RCC 7860 (cell line): ENCODE measurements around the gene PPTC7.
"Not testable (repeated sequence)": the region's sequence is repeated elsewhere in the genome, so short reads cannot be mapped to it uniquely, and the experiment has no call there.

Experiments
- DNase-seq: peaks from one replicate; pipeline ENCODE4 v3.0.0-alpha.2; 2015; ENCODE audit warnings: low spot score
- FAIRE-seq: peaks from 2 replicates; lab custom pipeline; 2012; peaks lifted over from hg19 to GRCh38; lab: Jason Lieb, UNC

Gene PPTC7

DNA sequence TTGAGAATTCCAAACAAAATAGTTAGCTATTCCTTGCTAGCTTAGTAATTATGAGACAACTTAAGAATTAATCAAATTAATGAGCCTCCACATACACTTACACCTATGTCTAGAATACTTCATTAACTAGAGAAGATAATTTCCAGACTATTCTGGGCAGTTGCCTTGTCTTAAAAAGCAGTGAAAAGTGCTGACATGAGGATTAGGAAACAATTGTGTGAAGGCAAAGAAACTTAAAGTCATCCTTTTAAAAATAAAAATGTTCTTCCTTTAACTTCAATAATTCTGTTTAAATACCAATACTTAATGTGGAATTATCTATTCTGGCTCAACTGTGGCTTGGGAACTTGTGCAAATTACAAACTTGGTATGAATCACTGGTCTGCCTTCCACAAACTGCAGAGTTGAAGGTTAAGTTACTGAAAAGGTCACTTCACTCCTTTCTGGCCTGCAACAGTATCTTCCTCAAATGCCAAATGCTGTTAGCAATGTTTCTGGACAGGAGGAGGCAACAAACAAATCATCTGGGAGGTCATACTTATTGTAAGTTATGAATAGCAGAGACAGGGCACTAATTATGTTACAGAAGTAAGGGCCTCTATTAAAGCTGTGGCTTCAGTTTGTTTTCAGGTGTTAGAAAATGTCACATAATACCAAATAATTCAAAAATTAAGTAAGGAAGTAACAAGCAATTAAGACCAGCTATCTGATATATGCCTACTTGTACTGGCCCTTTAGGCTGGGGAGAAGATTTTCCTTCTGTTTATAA lies 19.2 kb downstream of the PPTC7 start:
- FAIRE-seq (peak; percentile 51), DNase-seq (no peak)

DNA sequence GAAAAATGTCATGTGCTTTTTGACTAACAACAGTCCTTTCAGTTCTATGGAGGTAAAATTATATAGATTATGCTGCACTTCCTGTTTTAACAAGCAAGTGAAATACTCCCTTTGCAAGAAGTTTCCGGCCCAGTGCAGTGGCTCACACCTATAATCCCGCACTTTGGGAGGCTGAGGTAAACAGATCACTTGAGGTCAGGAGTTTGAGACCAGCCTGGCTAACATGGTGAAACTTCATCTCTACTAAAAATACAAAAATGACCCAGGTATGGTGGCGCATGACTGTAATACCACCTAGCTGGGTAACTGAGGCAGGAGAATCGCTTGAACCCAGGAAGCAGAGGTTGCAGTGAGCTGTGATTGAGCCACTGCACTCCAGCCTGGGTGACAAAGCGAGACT lies 20.7 kb downstream of the PPTC7 start:
- FAIRE-seq, DNase-seq: not testable (repeated sequence)

DNA sequence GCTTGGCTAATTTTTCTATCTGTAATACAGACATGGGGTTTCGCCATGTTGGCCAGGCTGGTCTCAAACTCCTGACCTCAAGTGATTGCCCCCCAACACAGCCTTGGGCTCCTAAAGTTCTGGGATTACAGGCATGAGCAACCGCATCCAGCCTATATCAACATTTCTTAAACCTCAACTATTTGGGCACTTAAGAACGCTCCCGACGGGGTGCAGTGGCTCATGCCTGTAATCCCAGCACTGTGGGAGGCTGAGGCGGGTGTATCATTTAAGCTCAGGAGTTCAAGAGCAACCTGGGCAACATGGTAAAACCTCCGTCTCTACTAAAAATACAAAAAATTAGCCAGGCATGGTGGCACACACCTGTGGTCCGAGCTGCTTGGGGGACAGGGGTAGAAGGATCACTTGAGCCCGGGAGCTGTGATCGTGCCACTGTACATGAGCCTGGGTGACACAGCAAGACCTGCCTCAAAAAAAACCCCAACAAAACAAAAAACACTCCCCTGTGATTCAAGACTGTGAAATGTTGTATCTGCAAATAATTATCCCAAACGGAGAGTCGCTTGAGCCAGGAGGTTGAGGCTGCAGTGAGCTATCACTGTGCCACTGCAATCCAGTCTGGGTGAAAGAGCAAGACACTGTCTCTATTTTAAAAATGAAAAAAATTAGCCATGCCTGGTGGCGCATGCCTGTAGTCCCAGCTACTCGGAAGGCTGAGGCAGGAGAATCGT lies 21.5 kb downstream of the PPTC7 start:
- peak; percentile 66 for DNase-seq
- FAIRE-seq = peak; percentile 73

DNA sequence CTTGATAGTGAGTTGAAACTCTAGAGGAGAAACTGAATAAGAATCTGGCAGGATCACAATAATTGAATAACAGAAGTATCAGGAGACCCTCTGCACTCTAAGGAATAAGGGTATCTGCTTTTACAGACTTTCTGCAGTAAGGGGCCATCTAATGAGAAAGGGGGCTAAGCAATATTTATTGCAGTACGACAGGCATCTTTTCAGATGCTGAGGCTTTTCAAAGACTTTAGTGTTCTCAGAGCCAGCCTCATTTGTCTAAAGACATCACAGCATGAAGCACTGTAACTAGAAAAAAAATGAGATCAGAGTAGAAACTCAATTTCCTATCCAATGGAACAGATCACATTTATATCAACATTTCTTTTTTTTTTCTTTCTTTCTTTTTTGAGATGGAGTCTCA lies 22.2 kb downstream of the PPTC7 start:
- DNase-seq (no peak), FAIRE-seq (no peak)

DNA sequence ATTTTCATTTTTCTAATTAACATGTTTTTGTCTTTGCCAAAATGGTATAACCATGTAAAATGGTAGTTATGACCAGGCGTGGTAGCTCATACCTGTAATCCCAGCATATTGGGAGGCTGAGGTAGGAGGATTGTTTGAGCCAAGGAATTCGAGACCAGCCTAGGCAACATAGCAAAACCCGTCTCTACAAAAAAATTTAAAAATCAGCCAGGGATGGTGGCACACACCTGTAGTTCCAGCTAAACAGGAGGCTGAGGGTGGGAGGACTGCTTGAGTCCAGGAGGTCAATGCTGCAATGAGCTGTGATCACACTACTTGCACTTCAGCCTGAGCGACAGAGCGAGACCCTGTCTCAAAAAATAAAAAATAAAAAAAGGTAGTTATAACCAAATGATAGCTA lies 23.1 kb downstream of the PPTC7 start:
- no peak for DNase-seq

DNA sequence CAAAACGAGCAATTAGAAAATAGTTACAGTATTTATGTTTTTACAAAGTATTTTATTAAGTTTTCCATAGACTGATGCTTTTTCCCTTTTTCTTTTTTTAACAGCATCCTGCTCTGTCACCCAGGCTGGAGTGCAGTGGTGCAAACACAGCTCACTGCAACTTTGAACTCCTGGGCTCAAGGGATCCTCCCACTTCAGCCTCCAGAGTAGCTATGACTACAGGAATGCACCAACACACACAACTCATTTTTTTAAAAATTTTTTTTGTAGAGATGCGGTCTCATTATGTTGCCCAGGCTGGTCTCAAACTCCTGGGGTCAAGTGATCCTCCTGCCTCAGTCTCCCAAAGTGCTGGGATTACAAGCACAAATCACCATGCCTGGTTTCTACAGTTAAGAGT lies 24.2 kb downstream of the PPTC7 start:
- FAIRE-seq, DNase-seq: not testable (repeated sequence)

More for the DNA sequence above, 23.1 kb downstream of the PPTC7 start:
- no peak for FAIRE-seq

DNA sequence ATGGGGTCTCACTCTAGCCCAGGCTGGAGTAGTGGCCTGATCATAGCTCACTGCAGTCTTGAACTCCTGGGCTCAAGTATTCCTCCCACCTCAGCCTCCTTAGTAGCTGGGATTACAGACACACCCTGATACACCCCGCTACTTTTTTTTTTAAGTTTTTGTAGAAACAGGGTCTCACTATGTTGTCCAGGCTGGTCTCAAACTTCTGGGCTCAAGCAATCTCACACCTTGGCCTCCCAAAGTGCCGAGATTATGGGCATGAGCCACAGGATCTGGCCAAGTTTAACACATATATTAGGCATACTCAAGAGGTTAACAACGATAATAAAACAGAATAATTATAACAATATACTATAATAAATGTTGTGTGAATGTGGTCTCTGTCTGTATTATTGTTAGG lies 25.8 kb downstream of the PPTC7 start:
- DNase-seq (no peak), FAIRE-seq (no peak)

DNA sequence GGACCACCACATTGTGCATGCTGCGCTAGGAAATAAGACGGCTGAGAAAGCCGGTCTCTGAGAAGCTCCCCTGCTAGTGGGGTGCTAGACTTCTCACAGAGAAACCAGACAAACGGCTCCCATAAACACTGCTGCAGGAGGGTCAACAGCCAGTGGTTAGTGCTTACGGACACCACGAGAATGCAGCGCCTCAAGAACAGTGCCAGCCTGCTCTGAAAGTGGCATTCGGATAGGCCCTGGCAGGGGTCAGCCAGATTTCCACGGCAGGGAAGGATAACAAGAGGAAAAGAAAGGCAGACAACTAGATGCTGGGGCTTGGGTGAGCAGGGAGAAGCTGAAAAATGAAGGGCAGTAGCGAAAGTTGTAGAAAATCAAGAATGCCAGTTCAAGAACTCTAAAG lies 26.4 kb downstream of the PPTC7 start:
- DNase-seq = no peak
- FAIRE-seq = no peak

DNA sequence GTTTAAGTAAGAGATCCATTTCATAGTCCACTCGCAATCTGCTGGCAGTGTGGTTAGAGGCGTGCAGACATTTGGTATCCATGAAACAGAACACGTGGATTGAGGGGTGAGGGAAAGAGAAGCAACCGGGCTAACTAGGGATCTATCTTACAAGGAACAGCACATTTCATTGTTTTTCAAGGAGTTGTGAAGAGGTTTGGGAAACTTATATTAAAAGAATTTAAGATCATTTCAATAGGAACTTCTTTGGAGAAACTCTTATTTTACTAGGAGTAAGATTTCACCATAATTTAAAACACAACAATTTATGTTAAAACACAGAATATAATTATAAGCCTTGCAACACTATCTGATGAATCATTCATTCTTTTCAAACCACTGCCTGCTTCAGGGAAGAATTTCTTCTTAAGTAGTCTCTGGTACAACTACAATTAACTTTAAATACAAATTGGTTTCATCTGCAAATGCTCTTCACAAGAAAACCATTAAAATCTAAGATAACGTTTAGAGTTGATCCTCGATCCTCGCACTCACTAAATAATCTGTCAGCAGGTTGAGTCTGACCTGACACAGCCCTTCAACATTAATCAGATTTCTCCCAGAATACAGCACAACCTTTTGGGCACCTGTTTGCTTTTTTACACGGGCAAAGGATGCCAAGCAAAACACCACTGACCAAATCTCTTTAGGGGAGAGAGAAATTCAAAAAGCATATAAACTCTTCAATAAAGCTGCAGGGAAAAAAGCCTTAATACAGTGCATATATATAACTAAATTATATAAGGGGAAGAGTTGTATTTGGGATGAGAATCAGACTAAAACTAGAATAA lies 27.3 kb downstream of the PPTC7 start:
- DNase-seq (no peak), FAIRE-seq (peak; percentile 63)

DNA sequence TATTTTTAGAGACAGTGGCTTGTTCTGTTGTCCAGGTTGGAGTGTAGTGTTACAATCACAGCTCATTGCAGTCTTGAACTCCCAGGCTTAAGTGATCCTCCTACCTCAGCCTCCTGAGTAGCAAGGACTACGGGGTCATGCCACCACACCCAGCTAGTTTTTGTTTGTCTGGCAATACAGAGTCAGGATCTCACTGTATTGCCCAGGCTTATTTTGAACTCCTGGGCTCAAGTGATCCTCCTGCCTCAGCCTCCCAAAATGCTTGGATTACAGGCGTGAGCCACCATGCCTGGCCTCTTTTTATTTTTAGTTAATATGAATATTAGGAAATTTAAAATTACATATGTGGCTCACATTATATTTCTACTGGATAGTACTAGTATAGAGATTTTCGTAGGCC lies 28.9 kb downstream of the PPTC7 start:
- DNase-seq (no peak), FAIRE-seq (no peak)

DNA sequence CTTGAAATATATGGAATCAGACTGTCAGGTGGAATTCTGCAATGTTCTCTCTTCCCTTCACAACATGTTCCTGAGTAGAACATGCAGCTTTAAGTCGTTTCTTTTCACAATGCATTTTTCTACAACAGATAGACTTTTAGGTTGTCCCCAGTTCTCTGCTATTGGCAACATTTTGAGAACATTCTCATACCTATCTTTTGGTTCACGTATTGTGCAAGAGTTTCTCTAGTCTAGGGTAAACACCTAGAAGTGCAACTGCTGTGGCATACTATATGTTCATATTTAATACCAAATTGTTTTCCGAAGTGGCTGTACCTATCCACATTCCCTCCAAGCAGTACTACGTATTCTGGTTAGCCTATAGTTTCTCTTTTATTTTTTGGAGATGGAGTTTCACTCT lies 32.1 kb downstream of the PPTC7 start:
- FAIRE-seq = no peak
- DNase-seq = no peak

DNA sequence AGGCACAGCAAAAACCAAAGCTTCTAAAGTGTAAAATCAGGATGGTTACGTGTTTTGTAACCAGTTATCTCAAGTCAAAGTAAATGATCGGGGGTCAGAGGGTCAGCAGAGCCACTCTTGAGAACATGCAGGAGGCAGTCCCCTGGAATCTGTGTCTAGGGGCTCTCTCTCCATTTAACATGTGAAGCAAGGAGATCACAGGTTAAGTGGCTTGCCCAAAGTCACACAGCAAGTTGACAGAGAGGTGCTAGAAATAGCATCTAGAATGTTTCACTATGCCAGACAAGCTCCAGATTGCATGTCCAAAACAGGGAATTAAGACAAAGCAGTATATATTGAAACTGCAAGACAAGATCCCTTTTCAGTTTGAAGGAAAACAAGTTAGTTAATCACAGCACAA lies 33.4 kb downstream of the PPTC7 start:
- DNase-seq (no peak), FAIRE-seq (no peak)

DNA sequence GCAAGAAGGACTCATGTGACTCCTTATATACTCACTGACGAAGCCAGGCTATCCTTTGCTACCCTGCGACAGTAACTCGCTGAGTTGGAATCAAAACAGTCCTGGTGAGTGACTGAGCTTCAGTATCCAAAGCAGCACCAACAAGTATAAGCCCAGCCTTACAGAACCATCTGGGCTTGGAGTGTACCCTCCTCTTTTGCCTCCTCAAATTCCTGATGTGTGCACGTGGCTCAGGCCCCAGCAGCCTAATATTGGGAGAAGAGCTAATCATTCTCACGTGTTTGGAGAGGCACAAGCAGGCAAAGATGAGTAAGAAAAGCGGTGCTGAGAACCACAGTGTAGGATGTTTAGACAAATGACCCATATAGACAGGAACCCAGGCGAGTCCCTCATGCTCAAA lies 34.4 kb downstream of the PPTC7 start:
- FAIRE-seq (no peak), DNase-seq (no peak)

DNA sequence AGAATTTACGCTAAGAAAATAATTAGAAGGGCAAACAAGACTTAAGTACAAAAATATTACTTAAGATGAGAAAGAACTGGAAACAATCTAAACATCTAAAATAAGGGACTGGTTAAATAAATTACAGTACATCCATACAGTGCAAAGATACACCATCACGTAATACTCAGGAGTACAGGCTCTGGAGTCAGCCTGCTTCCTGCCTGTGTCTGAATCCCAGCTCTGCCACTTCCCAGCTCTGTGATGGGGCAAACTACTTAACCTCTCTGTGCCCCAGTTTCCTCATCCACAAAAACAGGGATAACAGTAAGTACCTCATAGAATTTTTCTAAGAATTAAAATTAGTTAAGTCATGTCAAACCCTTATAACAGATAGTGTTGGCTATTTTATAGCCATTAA lies 36.0 kb downstream of the PPTC7 start:
- DNase-seq (no peak), FAIRE-seq (no peak)

DNA sequence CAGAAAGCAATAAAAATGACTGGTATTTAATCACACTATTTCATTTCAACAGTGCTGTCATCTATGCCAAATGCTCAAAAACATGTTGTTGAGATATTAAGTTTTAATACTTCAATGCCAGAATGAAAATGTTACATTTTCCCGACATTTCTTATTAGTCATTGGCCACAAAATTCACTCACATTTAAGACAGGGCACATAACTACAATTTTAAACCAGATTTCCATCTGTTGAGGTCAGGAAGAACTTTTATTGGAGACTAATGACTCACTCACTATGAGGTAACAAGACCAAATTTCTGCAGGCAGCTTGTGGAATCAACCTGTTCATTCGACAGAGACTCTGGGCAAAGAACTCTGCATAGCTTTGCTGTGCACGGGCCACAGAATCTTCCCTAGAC lies 36.8 kb downstream of the PPTC7 start:
- peak; percentile 63 for DNase-seq
- FAIRE-seq = peak; percentile 91

DNA sequence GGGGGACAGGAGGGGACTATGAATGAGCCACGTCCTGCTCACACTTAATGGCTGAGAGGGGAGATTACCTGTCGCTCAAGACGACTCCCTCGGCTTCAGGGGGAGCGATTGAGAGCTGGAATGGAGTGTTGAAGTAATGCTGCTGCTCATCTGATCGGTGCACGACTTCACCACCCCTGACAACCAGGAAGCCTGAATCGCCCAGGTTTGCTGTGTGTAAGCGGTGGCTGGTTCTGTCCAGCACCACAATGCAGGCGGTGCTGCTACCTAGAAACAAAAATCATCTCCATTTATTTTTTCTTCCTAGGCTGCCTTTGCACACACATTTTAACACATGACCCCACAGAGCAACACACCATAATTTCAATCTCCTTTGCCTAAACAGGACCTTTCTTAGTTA lies 37.3 kb downstream of the PPTC7 start:
- FAIRE-seq = no peak
- no peak for DNase-seq

DNA sequence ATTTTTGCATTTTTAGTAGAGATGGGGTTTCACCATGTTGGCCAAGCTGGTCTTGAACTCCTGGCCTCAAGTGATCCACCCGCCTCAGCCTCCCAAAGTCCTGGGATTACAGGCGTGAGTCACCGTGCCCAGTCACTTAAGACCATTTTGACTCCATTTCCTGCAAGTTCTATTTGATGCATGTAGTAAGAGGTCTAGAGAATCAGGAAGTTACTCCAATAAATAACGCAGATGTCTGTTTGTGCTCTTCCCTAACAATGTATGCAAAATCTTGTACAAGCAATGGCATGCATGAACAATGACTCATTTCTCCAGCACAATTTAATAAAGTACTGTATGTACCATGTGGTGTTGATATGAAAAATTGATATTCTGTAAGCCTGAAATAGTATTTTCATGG lies 37.9 kb downstream of the PPTC7 start:
- peak; percentile 66 for DNase-seq
- FAIRE-seq = not testable (repeated sequence)

DNA sequence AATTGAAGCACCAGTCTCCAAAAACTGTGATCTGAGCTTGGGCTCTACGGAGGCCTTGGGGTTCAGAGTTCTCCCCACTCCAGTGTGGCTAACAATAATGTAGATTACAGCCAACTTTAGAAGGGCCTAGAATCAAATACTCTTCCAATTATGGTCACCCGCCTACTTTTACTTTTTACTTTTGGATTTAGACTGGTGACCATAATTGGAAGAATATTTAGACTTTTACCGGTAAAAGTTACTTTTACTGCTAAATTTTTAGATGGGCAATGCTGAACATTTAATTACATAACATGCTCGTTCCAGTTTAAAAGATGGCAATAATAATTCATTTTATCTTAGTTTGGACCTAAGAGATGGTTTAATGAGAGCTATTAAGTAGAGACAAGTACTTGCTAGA lies 39.2 kb downstream of the PPTC7 start:
- no peak for FAIRE-seq
- no peak for DNase-seq

DNA sequence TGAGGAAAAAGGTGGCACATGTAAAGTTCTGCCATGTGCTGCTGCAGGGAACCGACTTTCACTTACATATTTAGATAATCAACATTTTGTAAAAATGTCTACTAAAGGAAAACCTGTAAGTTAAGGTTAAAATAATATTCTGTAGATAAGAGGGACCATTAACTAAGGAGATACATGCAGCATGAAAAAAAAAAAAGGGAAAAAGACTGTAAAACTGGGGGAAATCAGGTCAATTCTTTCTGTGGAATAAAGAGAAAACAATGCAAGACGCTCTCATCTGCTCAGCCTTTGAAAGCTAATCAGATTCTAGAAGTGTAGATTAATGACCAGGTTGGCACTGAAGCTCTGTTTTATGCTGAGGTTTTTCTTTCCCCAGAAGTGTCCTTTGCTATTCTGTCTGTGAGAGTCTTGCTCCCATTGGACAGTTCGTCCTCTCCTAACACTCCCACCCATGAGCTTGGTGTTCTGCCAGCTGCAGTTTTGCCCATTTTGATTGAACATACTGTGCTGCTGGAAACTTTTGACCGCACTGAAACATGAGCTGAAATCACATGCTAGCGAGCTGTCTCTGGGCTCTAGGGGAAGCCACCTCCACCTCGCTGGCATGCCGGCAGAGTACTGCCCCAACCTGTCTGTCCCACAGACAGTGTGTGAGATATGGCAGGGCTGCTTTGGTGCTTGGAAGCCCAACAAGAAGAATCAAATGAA lies 39.7 kb downstream of the PPTC7 start:
- FAIRE-seq = peak; percentile 61
- DNase-seq = peak; percentile 55

DNA sequence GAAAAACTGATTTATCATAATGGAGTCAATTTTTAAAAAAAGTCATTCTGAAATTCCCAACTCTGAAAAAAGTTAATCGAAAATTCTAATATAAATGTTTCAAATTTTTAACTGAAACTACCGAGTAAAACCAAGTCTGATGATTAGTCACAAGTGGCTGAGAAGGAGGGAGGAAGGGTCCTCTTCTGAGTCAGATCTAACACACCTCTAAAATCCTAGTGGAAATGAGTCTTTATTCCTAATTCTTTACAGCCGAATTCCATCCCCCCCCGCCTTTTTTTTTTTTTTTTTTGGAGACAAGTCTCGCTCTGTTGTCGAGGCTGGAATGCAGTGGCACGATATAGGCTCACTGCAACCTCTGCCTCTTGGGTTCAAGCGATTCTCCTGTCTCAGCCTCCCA lies 43.1 kb downstream of the PPTC7 start:
- peak; percentile 62 for FAIRE-seq
- peak; percentile 30 for DNase-seq
